SK-N-SH (cell line): ENCODE results near the gene RAI1.

Source experiments
- CHD2 ChIP-seq: fragments of 150-350 bp; IDR thresholded peaks from 2 replicates; pipeline ENCODE4 v1.6.1; 2018; ENCODE audit warnings: low read length; ENCODE audit not compliant: partially characterized antibody
- CTCF ChIP-seq: fragments of 200-600 bp; sonication (generic); IDR thresholded peaks from 2 replicates; pipeline ENCODE4 v1.6.1; 2017; ENCODE audit warnings: antibody characterized with exemption, mild to moderate bottlenecking, moderate library complexity
- EP300 ChIP-seq, 2 experiments: IDR thresholded peaks; 2 replicates each; pipeline versions ENCODE4 v1.4.0 to v1.6.1; 2012; ENCODE audit warnings: borderline replicate concordance in 1 of 2, low read depth in 1 of 2, low read length in 1 of 2
- GATA2 ChIP-seq: sonication (generic); formaldehyde crosslinking; IDR thresholded peaks from 2 replicates; pipeline ENCODE4 v1.5.0; 2020; ENCODE audit warnings: mild to moderate bottlenecking, missing genetic modification reagents
- IRF3 ChIP-seq: fragments of 150-350 bp; IDR thresholded peaks from 2 replicates; pipeline ENCODE4 v1.6.1; 2016; ENCODE audit warnings: mild to moderate bottlenecking, low read depth, low read length
- NFIC ChIP-seq: IDR thresholded peaks from 2 replicates; pipeline ENCODE4 v1.4.0; 2012; ENCODE audit warnings: borderline replicate concordance
- NRF1 ChIP-seq: IDR thresholded peaks from 2 replicates; pipeline ENCODE4 v1.6.1; 2012; ENCODE audit warnings: low read depth, mild to moderate bottlenecking, low read length
- REST ChIP-seq: IDR thresholded peaks from 2 replicates; pipeline ENCODE4 v1.6.1; 2012; ENCODE audit warnings: mild to moderate bottlenecking, low read depth, low read length, moderate library complexity
- SIN3A ChIP-seq: IDR thresholded peaks from 2 replicates; pipeline ENCODE4 v1.6.1; 2012; ENCODE audit warnings: low read depth, mild to moderate bottlenecking, low read length, moderate library complexity, borderline replicate concordance
- TAF1 ChIP-seq: IDR thresholded peaks from 2 replicates; pipeline ENCODE4 v1.6.1; 2012; ENCODE audit warnings: low read depth, mild to moderate bottlenecking, low read length, moderate library complexity, borderline replicate concordance
- TEAD4 ChIP-seq: IDR thresholded peaks from 2 replicates; pipeline ENCODE4 v1.4.0; 2012; ENCODE audit warnings: mild to moderate bottlenecking, borderline replicate concordance; ENCODE audit not compliant: insufficient read depth
- USF1 ChIP-seq: IDR thresholded peaks from 2 replicates; pipeline ENCODE4 v1.4.0; 2012; ENCODE audit warnings: low read depth, borderline replicate concordance
- YY1 ChIP-seq: IDR thresholded peaks from 2 replicates; pipeline ENCODE4 v1.4.0; 2012; ENCODE audit warnings: low read depth, mild to moderate bottlenecking
- ZBTB33 ChIP-seq: IDR thresholded peaks from 2 replicates; pipeline ENCODE4 v1.4.0; 2012; ENCODE audit warnings: low read depth, borderline replicate concordance

GRCh38 chr17:17793378-17794214 lies 112.3 kb downstream of the RAI1 start:
- TF ChIP-seq TAF1: no peak
- no peak for TF ChIP-seq YY1
- TF ChIP-seq CTCF: no peak
- no peak for TF ChIP-seq REST
- TF ChIP-seq TEAD4: no peak
- no peak for TF ChIP-seq EP300 (IDR thresholded peaks at IDR 0.05; ENCODE audit: borderline replicate concordance in 1 of 2, low read depth in 1 of 2, low read length in 1 of 2)
- TF ChIP-seq ZBTB33: no peak
- TF ChIP-seq USF1: no peak
- TF ChIP-seq SIN3A: no peak
- no peak for TF ChIP-seq IRF3
- TF ChIP-seq GATA2: no peak
- TF ChIP-seq NRF1: no peak
- TF ChIP-seq NFIC: no peak
- no peak for TF ChIP-seq CHD2
